DOHH2 (cell line): ENCODE results near the gene EIF4E3.

Experiments
- CTCF ChIP-seq: fragments of 200-600 bp; sonication (generic); IDR thresholded peaks from one replicate; pipeline ENCODE4 v1.5.1; 2014; ENCODE audit warnings: antibody characterized with exemption, mild to moderate bottlenecking, low read depth, low read length; ENCODE audit not compliant: poor library complexity, severe bottlenecking
- EZH2phosphoT487 ChIP-seq: fragments of 200-600 bp; sonication (generic); IDR thresholded peaks from 2 replicates; pipeline ENCODE4 v1.6.1; 2017; ENCODE audit warnings: borderline replicate concordance, mild to moderate bottlenecking, antibody characterized with exemption, low read length, moderate library complexity, mixed read lengths

GRCh38 chr3:71722693-71723092 is 2.5 kb downstream of the EIF4E3 start:
- TF ChIP-seq CTCF (no peak), EZH2phosphoT487 (no peak)
